Gastroesophageal sphincter (tissue), 4 donors: ENCODE results near the gene TNFRSF13B. TPM values are rescaled to one million over a fixed set of nuclear protein-coding genes. Genes with fewer than 3 reads are reported as not detected.
"Not testable (repeated sequence)": the region's sequence is repeated elsewhere in the genome, so short reads cannot be mapped to it uniquely, and the experiment has no call there.

ENCODE experiments used
- ATAC-seq: fragments of 150-250 bp; one replicate; pipeline ENCODE4 v1.9.1; 2016; ENCODE audit warnings: mild to moderate bottlenecking, moderate library complexity
- H3K27ac ChIP-seq, 4 donors: fragments of 200-600 bp; sonication (generic) in 3 of 4; 1 replicate in 3 of 4; 2 replicates in 1 of 4; pipeline ENCODE4 v1.5.1; 2016 to 2019
- H3K27me3 ChIP-seq: fragments of 200-600 bp; sonication (generic); one replicate; pipeline ENCODE4 v1.5.1; 2019
- H3K36me3 ChIP-seq, 2 donors: fragments of 200-600 bp; sonication (generic); one replicate each; pipeline ENCODE4 v1.5.1; 2019; ENCODE audit warnings: control low read depth in 1 of 2
- H3K4me1 ChIP-seq, 3 donors: fragments of 200-600 bp; sonication (generic); 1 replicate in 2 of 3; 2 replicates in 1 of 3; pipeline ENCODE4 v1.5.1; 2016 to 2019; ENCODE audit warnings: control low read depth in 2 of 3
- H3K4me3 ChIP-seq, 2 donors: fragments of 200-600 bp; sonication (generic); one replicate each; pipeline ENCODE4 v1.5.1; 2019; ENCODE audit warnings: mild to moderate bottlenecking in 1 of 2, moderate library complexity in 1 of 2
- H3K9me3 ChIP-seq, 3 donors: fragments of 200-600 bp; sonication (generic); one replicate each; pipeline ENCODE4 v1.5.1; 2017 to 2019; ENCODE audit warnings: control low read depth in 2 of 3
- CTCF ChIP-seq, 4 experiments: fragments of 200-600 bp in 2 of 4; fragments of 450-650 bp in 2 of 4; sonication (generic) in 1 of 4; IDR thresholded peaks; one replicate each; pipeline ENCODE4 v1.5.1; 2017 to 2019; ENCODE audit warnings: antibody characterized with exemption in 4 of 4, mild to moderate bottlenecking in 2 of 4, moderate library complexity in 2 of 4
- EP300 ChIP-seq: sonication (generic); formaldehyde crosslinking; IDR thresholded peaks from one replicate; pipeline ENCODE4 v1.6.1; 2017; ENCODE audit warnings: antibody characterized with exemption, mild to moderate bottlenecking
- POLR2A ChIP-seq, 2 donors: fragments of 450-650 bp; IDR thresholded peaks; one replicate each; pipeline ENCODE4 v1.6.1; 2017; ENCODE audit warnings: antibody characterized with exemption in 2 of 2, mild to moderate bottlenecking in 2 of 2, moderate library complexity in 1 of 2
- POLR2AphosphoS5 ChIP-seq: sonication (generic); formaldehyde crosslinking; IDR thresholded peaks from one replicate; pipeline ENCODE4 v1.6.1; 2017; ENCODE audit warnings: antibody characterized with exemption
- WGBS, 2 donors: methylation state at CpG; one replicate each; pipeline ENCODE4 v1.1.5; 2018; ENCODE audit warnings: low coverage in 1 of 2; 5-methylcytosine and 5-hydroxymethylcytosine counted together
- total RNA-seq, 4 donors: library from RNA; depleted of rRNA; stranded (reverse); fragments of >200 nt; gene quantifications; one replicate each; pipeline ENCODE4 v1.1.0, GENCODE V29; 2016

The TNFRSF13B gene
- total RNA-seq, 4 donors from 2014 or later, result 0.81 TPM; not detected in 3

- WGBS, 2 donors, result 53 to 81% methylated on average over 3 of the region's 8 CpGs
- Histone ChIP-seq H3K27me3 (peaks cover 31% of the 10 kb centered on the region), H3K27ac (no peak overlapping the region), H3K4me1 (no peaks in the 10 kb centered on the region), H3K4me3 (no peak overlapping the region), H3K9me3 (no peaks in the 10 kb centered on the region), H3K36me3 (no peaks in the 10 kb centered on the region)
- TF ChIP-seq CTCF (IDR thresholded peaks at IDR 0.05) (no peak), POLR2AphosphoS5 (no peak), EP300 (no peak), POLR2A (IDR thresholded peaks at IDR 0.05) (no peak)
- no peak for ATAC-seq
These were observed 61.6 kb downstream of the TNFRSF13B start for GRCh38 chr17:16910341-16910740.

GRCh38 chr17:16909472-16910246, 62.3 kb downstream of the TNFRSF13B start:
- TF ChIP-seq POLR2AphosphoS5 (no peak), EP300 (no peak), CTCF (IDR thresholded peaks at IDR 0.05) (no peak), POLR2A (IDR thresholded peaks at IDR 0.05) (no peak)
- 39 to 48% methylated on average over 8 to 13 of the region's 13 CpGs for WGBS, 2 donors
- Histone ChIP-seq H3K9me3 (no peaks in the 10 kb centered on the region), H3K4me1 (no peaks in the 10 kb centered on the region), H3K36me3 (no peaks in the 10 kb centered on the region), H3K4me3 (no peak overlapping the region), H3K27ac (no peak overlapping the region), H3K27me3 (peaks cover 29% of the 10 kb centered on the region)
- no peak for ATAC-seq

- 67% methylated on average over 2 of the region's 3 CpGs; no CpG with 5 or more reads in 1 of the 2 donors for WGBS, 2 donors
- Histone ChIP-seq H3K27ac (no peak overlapping the region), H3K4me1 (no peaks in the 10 kb centered on the region), H3K36me3 (no peaks in the 10 kb centered on the region), H3K4me3 (no peak overlapping the region), H3K27me3 (peaks cover 24% of the 10 kb centered on the region), H3K9me3 (no peaks in the 10 kb centered on the region)
- no peak for TF ChIP-seq POLR2AphosphoS5
- TF ChIP-seq CTCF (IDR thresholded peaks at IDR 0.05), result no peak
- TF ChIP-seq POLR2A (IDR thresholded peaks at IDR 0.05), result no peak
- TF ChIP-seq EP300, result no peak
- no peak for ATAC-seq
These were observed 63.6 kb downstream of the TNFRSF13B start for GRCh38 chr17:16908273-16908672.

GRCh38 chr17:16906680-16907079, 65.2 kb downstream of the TNFRSF13B start:
- peaks cover 26% of the 10 kb centered on the region for H3K27me3 ChIP-seq
- 64 to 68% methylated on average over 4 of the region's 4 CpGs for WGBS, 2 donors
- H3K36me3 ChIP-seq, result no peaks in the 10 kb centered on the region
- H3K4me1 ChIP-seq, result no peaks in the 10 kb centered on the region
- no peak overlapping the region for H3K27ac ChIP-seq
- ATAC-seq, result no peak
- H3K4me3 ChIP-seq, result no peak overlapping the region
- no peak for TF ChIP-seq POLR2A (IDR thresholded peaks at IDR 0.05)
- TF ChIP-seq EP300, result no peak
- TF ChIP-seq CTCF (IDR thresholded peaks at IDR 0.05), result no peak
- TF ChIP-seq POLR2AphosphoS5, result no peak
- no peaks in the 10 kb centered on the region for H3K9me3 ChIP-seq

GRCh38 chr17:16905593-16906191, 66.2 kb downstream of the TNFRSF13B start:
- Histone ChIP-seq H3K27me3 (peaks cover 28% of the 10 kb centered on the region), H3K27ac (no peak overlapping the region), H3K4me1 (no peaks in the 10 kb centered on the region), H3K36me3 (no peaks in the 10 kb centered on the region), H3K9me3 (no peaks in the 10 kb centered on the region), H3K4me3 (no peak overlapping the region)
- WGBS, 2 donors, result 46 to 60% methylated on average over 2 of the region's 2 CpGs
- TF ChIP-seq POLR2A (IDR thresholded peaks at IDR 0.05), result no peak
- TF ChIP-seq CTCF (IDR thresholded peaks at IDR 0.05), result no peak
- TF ChIP-seq POLR2AphosphoS5, result no peak
- TF ChIP-seq EP300, result no peak
- no peak for ATAC-seq

- not testable (repeated sequence) for H3K27ac ChIP-seq, H3K4me3 ChIP-seq, ATAC-seq, H3K4me1 ChIP-seq, H3K9me3 ChIP-seq, H3K36me3 ChIP-seq
- H3K27me3 ChIP-seq, result peaks cover 30% of the 10 kb centered on the region
- 81 to 87% methylated on average over 3 of the region's 3 CpGs for WGBS, 2 donors
These were observed 68.8 kb downstream of the TNFRSF13B start for GRCh38 chr17:16903070-16903469.
